IMR-90 (cell line): ENCODE measurements around the gene DSCAML1. TPM values are rescaled to one million over a fixed set of nuclear protein-coding genes. Genes with fewer than 3 reads are reported as not detected.

ENCODE experiments used
- ATAC-seq: fragments of 200-7000 bp; cut with Tn5 transposase; 2 replicates; pipeline ENCODE4 v1.9.1; 2020; ENCODE audit warnings: low read depth, mild to moderate bottlenecking, moderate library complexity
- BruUV-seq: library from RNA; stranded (reverse); fragments of 400-500 nt; replicated peaks from 2 replicates; lab custom pipeline; 2021; lab: Mats Ljungman, UMichigan
- CTCF ChIA-PET: fragments of 300-600 bp; formaldehyde crosslinking; extraction: SDS; loops from one replicate; lab custom pipeline; 2021; ENCODE audit warnings: antibody characterized with exemption; lab: Yijun Ruan, JAX
- POLR2A ChIA-PET: fragments of 300-600 bp; sonication (Branson Sonifier 250); formaldehyde crosslinking; loops from one replicate; lab custom pipeline; 2022; ENCODE audit warnings: antibody characterized with exemption; ENCODE audit not compliant: unreplicated experiment; lab: Charles Lee
- DNase-seq: peaks from one replicate; pipeline ENCODE4 v3.0.0; 2013
- H2AFZ ChIP-seq: replicated peaks from 2 replicates; pipeline ENCODE3; 2013; ENCODE audit warnings: low read length, mild to moderate bottlenecking; ENCODE audit not compliant: poor library complexity
- H2AK5ac ChIP-seq: 2 replicates; pipeline ENCODE4 v1.6.1; 2013; ENCODE audit warnings: low read depth, low read length, inconsistent platforms
- H2AK9ac ChIP-seq: replicated peaks from 2 replicates; pipeline ENCODE3; 2013; ENCODE audit warnings: mild to moderate bottlenecking, low read depth, low read length, moderate library complexity; ENCODE audit not compliant: poor library complexity
- H2BK120ac ChIP-seq: 2 replicates; pipeline ENCODE4 v1.6.1; 2013; ENCODE audit warnings: low read depth, low read length, inconsistent platforms
- H2BK15ac ChIP-seq: 3 replicates; pipeline ENCODE4 v1.6.1; 2013; ENCODE audit warnings: low read depth, low read length, inconsistent platforms
- H2BK20ac ChIP-seq: 2 replicates; pipeline ENCODE4 v1.6.1; 2013; ENCODE audit warnings: low read depth, mild to moderate bottlenecking, inconsistent platforms, low read length, moderate library complexity
- H2BK5ac ChIP-seq: 2 replicates; pipeline ENCODE4 v1.6.1; 2013; ENCODE audit warnings: mild to moderate bottlenecking, low read depth, low read length, inconsistent platforms; ENCODE audit not compliant: poor library complexity, severe bottlenecking
- H3K14ac ChIP-seq: replicated peaks from 2 replicates; pipeline ENCODE4 v1.6.1; 2013; ENCODE audit warnings: low read depth, low read length, inconsistent platforms
- H3K18ac ChIP-seq: 2 replicates; pipeline ENCODE4 v1.6.1; 2013; ENCODE audit warnings: low read depth, low read length, control low read depth
- H3K23ac ChIP-seq: 2 replicates; pipeline ENCODE4 v1.6.1; 2013; ENCODE audit warnings: low read depth, low read length, inconsistent platforms
- H3K27ac ChIP-seq: 2 replicates; pipeline ENCODE4 v1.5.1; 2013; ENCODE audit warnings: mild to moderate bottlenecking, control low read depth, low read length; ENCODE audit not compliant: insufficient read depth
- H3K27me3 ChIP-seq: 2 replicates; pipeline ENCODE4 v1.6.1; 2013; ENCODE audit warnings: low read length; ENCODE audit not compliant: control insufficient read depth, insufficient read depth
- H3K36me3 ChIP-seq: 2 replicates; pipeline ENCODE4 v1.6.1; 2013; ENCODE audit warnings: low read length, mixed read lengths; ENCODE audit not compliant: control insufficient read depth, insufficient read depth
- H3K4ac ChIP-seq: 2 replicates; pipeline ENCODE4 v1.6.1; 2013; ENCODE audit warnings: low read depth, low read length, inconsistent platforms
- H3K4me1 ChIP-seq: 2 replicates; pipeline ENCODE4 v1.6.1; 2013; ENCODE audit warnings: low read length, mixed read lengths; ENCODE audit not compliant: control insufficient read depth, insufficient read depth
- H3K4me2 ChIP-seq: 2 replicates; pipeline ENCODE4 v1.6.1; 2013; ENCODE audit warnings: low read depth, mild to moderate bottlenecking, control low read depth, low read length, moderate library complexity
- H3K4me3 ChIP-seq: 2 replicates; pipeline ENCODE4 v1.5.1; 2013; ENCODE audit warnings: low read depth, mild to moderate bottlenecking, control low read depth, low read length, moderate library complexity; ENCODE audit not compliant: insufficient read depth
- H3K56ac ChIP-seq: 2 replicates; pipeline ENCODE4 v1.6.1; 2013; ENCODE audit warnings: low read length, inconsistent platforms; ENCODE audit not compliant: insufficient read depth; ENCODE audit errors: extremely low read depth
- H3K79me1 ChIP-seq, 2 experiments: 2 replicates each; pipeline ENCODE4 v1.6.1; 2013; ENCODE audit warnings: low read length in 2 of 2, inconsistent platforms in 1 of 2, low read depth in 1 of 2
- H3K9ac ChIP-seq: 2 replicates; pipeline ENCODE4 v1.6.1; 2013; ENCODE audit warnings: low read depth, low read length, control low read depth
- H3K9me1 ChIP-seq: 2 replicates; pipeline ENCODE4 v1.6.1; 2013; ENCODE audit warnings: low read length, inconsistent platforms; ENCODE audit not compliant: insufficient read depth
- H3K9me3 ChIP-seq: 2 replicates; pipeline ENCODE4 v1.6.1; 2013; ENCODE audit warnings: low read length; ENCODE audit not compliant: control insufficient read depth, insufficient read depth
- H4K20me1 ChIP-seq: 2 replicates; pipeline ENCODE4 v1.6.1; 2013; ENCODE audit warnings: low read length, inconsistent platforms; ENCODE audit not compliant: insufficient read depth
- H4K5ac ChIP-seq: 2 replicates; pipeline ENCODE4 v1.6.1; 2013; ENCODE audit warnings: mild to moderate bottlenecking, low read depth, low read length, control low read depth
- H4K8ac ChIP-seq, 2 experiments: 2 replicates each; pipeline ENCODE4 v1.6.1; 2013; ENCODE audit warnings: low read depth in 2 of 2, low read length in 2 of 2, control low read depth in 1 of 2, inconsistent platforms in 1 of 2
- H4K91ac ChIP-seq: 2 replicates; pipeline ENCODE4 v1.6.1; 2013; ENCODE audit warnings: low read depth, low read length, inconsistent platforms; ENCODE audit not compliant: insufficient read depth
- BHLHE40 ChIP-seq: fragments of 150-350 bp; IDR thresholded peaks from 2 replicates; pipeline ENCODE4 v1.6.1; 2016; ENCODE audit warnings: mild to moderate bottlenecking, low read depth, low read length
- CHD1 ChIP-seq: IDR thresholded peaks from 2 replicates; pipeline ENCODE4 v1.6.1; 2012; ENCODE audit warnings: low read depth, low read length, improper control_type of control experiment
- FOS ChIP-seq: fragments of 150-350 bp; IDR thresholded peaks from 2 replicates; pipeline ENCODE4 v1.6.1; 2016; ENCODE audit warnings: low read depth, low read length
- MAFK ChIP-seq: IDR thresholded peaks from 2 replicates; pipeline ENCODE4 v1.6.1; 2012; ENCODE audit warnings: low read depth, low read length, improper control_type of control experiment
- MAZ ChIP-seq: IDR thresholded peaks from 2 replicates; pipeline ENCODE4 v1.6.1; 2012; ENCODE audit warnings: low read depth, mild to moderate bottlenecking, low read length, improper control_type of control experiment, moderate library complexity, borderline replicate concordance
- RAD21 ChIP-seq: IDR thresholded peaks from 2 replicates; pipeline ENCODE4 v1.6.1; 2012; ENCODE audit warnings: low read length, improper control_type of control experiment
- RFX5 ChIP-seq: IDR thresholded peaks from 2 replicates; pipeline ENCODE4 v1.8.0; 2012; ENCODE audit warnings: low read depth, mild to moderate bottlenecking, low read length, moderate library complexity
- USF2 ChIP-seq: fragments of 150-350 bp; IDR thresholded peaks from 2 replicates; pipeline ENCODE4 v1.6.1; 2017; ENCODE audit warnings: mild to moderate bottlenecking, antibody characterized with exemption, low read length, low read depth
- WGBS, 2 experiments: methylation state at CpG; one replicate each; pipeline versions ENCODE4 v1.1.5 to v1.1.7; 2013; ENCODE audit warnings: missing lambda C conversion rate in 2 of 2; ENCODE audit not compliant: insufficient read length in 1 of 2; ENCODE audit errors: extremely low coverage in 2 of 2; 5-methylcytosine and 5-hydroxymethylcytosine counted together
- dilution Hi-C: fragments of 300-500 bp; cut with HindIII; formaldehyde crosslinking; loops from one replicate; pipeline ENCODE4 v1.14.3; 2018; ENCODE audit warnings: low sequenced_read_pairs; ENCODE audit not compliant: unreplicated experiment
- in situ Hi-C: fragments of 300-500 bp; cut with MboI; formaldehyde crosslinking; loops from 3 replicates; pipeline ENCODE4 v1.14.3; 2019; ENCODE audit warnings: low sequenced_read_pairs, inconsistent platforms, mixed read lengths
- intact Hi-C: fragments of 100-400 bp; cut with micrococcal nuclease; formaldehyde crosslinking; loops from 2 replicates; pipeline ENCODE4 v1.10.0; 2022
- polyA plus RNA-seq, 3 experiments: library from polyadenylated mRNA; depleted of rRNA; stranded (reverse); fragments of >200 nt; gene quantifications; 2 replicates each; pipeline ENCODE4 v1.2.3, GENCODE V29; 2012; ENCODE audit warnings: low replicate concordance in 1 of 3
- total RNA-seq: library from RNA; depleted of rRNA; stranded (reverse); fragments of >200 nt; gene quantifications from 2 replicates; pipeline ENCODE4 v1.2.3, GENCODE V29; 2012

DSCAML1 gene
- total and polyA plus RNA-seq, 2 of the 4 experiments (the other 2 are of a cell fraction) = not detected

GRCh38 chr11:117417856-117418255, 379.2 kb downstream of the DSCAML1 start:
- no peak overlapping the region for H3K18ac ChIP-seq
- H2BK5ac ChIP-seq = no peak overlapping the region
- no peak overlapping the region for H3K4me3 ChIP-seq
- H3K79me1 ChIP-seq = no peaks in the 10 kb centered on the region
- peaks cover under 1% of the 10 kb centered on the region for H3K36me3 ChIP-seq
- no peak overlapping the region for H2AK5ac ChIP-seq
- H3K56ac ChIP-seq = no peak overlapping the region
- dilution Hi-C loops = no loop called here
- 90% methylated on average over 7 of the region's 12 CpGs; no CpG with 5 or more reads in 1 of the 2 experiments for WGBS, 2 experiments
- H3K4me2 ChIP-seq = no peak overlapping the region
- no peak overlapping the region for H4K91ac ChIP-seq
- in situ Hi-C loops = no loop called here
- no peak overlapping the region for H4K8ac ChIP-seq
- H3K14ac ChIP-seq = no peak overlapping the region
- H3K4me1 ChIP-seq = no peaks in the 10 kb centered on the region
- H3K23ac ChIP-seq = no peak overlapping the region
- H3K9ac ChIP-seq = no peak overlapping the region
- H3K27me3 ChIP-seq = peaks cover 12% of the 10 kb centered on the region
- no peaks in the 10 kb centered on the region for H3K9me3 ChIP-seq
- H2AFZ ChIP-seq = no peak overlapping the region
- POLR2A ChIA-PET = no interaction called here
- no peak overlapping the region for H4K5ac ChIP-seq
- H3K27ac ChIP-seq = no peak overlapping the region
- TF ChIP-seq RAD21 = no peak
- no peak for TF ChIP-seq MAZ
- TF ChIP-seq BHLHE40 = no peak
- TF ChIP-seq USF2 = no peak
- no peak for TF ChIP-seq RFX5
- TF ChIP-seq MAFK = no peak
- TF ChIP-seq FOS = no peak
- no peak for TF ChIP-seq CHD1
- no peaks in the 10 kb centered on the region for H3K9me1 ChIP-seq
- no peak overlapping the region for H3K4ac ChIP-seq
- no TSS peak for BruUV-seq
- DNase-seq (no peak), ATAC-seq (no peak)
- H4K20me1 ChIP-seq = no peaks in the 10 kb centered on the region
- H2BK120ac ChIP-seq = no peak overlapping the region
- no peak overlapping the region for H2AK9ac ChIP-seq
- intact Hi-C loops = no loop called here
- H2BK15ac ChIP-seq = no peak overlapping the region
- no peak overlapping the region for H2BK20ac ChIP-seq
- CTCF ChIA-PET = no interaction called here
